ENCODE measurements around the gene TSLP. TPM values are rescaled to one million over a fixed set of nuclear protein-coding genes. Genes with fewer than 3 reads are reported as not detected.

TSLP gene
- total and polyA plus RNA-seq, 2 of the 4 experiments (the other 2 are of a cell fraction) = 0.54 to 1.6 TPM

DNA sequence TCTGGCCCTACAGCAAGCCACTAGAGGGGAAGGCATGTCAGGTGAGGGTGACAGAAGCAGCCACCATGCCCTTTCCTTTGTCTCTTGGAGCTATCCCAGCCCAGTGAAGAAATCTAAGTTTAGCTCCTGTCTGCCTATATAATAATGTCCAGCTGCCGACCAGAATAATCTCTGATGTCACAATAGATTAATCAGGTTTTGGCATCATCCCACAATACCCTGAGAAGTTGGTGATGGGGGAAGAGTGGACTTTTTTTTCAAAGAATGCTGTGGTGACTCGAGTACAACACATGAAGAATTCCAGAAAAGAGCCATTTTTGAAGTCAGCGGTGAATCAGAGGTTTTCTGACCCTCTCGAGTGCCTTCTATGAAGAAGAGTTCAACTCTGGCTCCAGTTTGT lies 1.7 kb upstream of the TSLP start:
- Histone ChIP-seq H4K20me1 (ENCODE audit: insufficient read depth, low read length) (no peaks in the 10 kb centered on the region), H3K36me3 (ENCODE audit: control insufficient read depth, insufficient read depth, low read length) (no peaks in the 10 kb centered on the region), H3K27ac (ENCODE audit: insufficient read depth, low read length) (0 out of 2 replicates have a peak overlapping the region, but pooled peaks have one; percentile 13), H3K4ac (ENCODE audit: low read depth, low read length) (peak overlapping the region; percentile 76), H3K4me1 (ENCODE audit: control insufficient read depth, insufficient read depth, low read length) (peaks cover 7% of the 10 kb centered on the region), H2BK5ac (ENCODE audit: low read depth, low read length, poor library complexity, severe bottlenecking) (no peak overlapping the region), H4K8ac (ENCODE audit: low read depth in 2 of 2, low read length in 2 of 2) (peak overlapping the region; percentile 22 to 71; a peak in 2 of 4 replicates), H4K5ac (ENCODE audit: low read depth, low read length) (peak overlapping the region; percentile 79; the same call in 1 of the 2 replicates), H2AK5ac (ENCODE audit: low read depth, low read length) (peak overlapping the region; percentile 18), H2BK120ac (ENCODE audit: low read depth, low read length) (peak overlapping the region; percentile 81), H3K23ac (ENCODE audit: low read depth, low read length) (peak overlapping the region; percentile 55; the same call in 1 of the 2 replicates), H3K56ac (ENCODE audit: extremely low read depth, insufficient read depth, low read length) (no peak overlapping the region), H3K9me1 (ENCODE audit: insufficient read depth, low read length) (peaks cover 5% of the 10 kb centered on the region; the same call in 1 of the 2 replicates), H4K91ac (ENCODE audit: insufficient read depth, low read depth, low read length) (no peak overlapping the region; the same call in 1 of the 2 replicates), H3K79me1 (ENCODE audit: low read depth in 1 of 2, low read length in 2 of 2) (peaks cover 4% of the 10 kb centered on the region in 2 experiments; a peak in 1 of 4 replicates), H3K14ac (replicated peaks; ENCODE audit: low read depth, low read length) (peak overlapping the region; percentile 58), H3K27me3 (ENCODE audit: control insufficient read depth, insufficient read depth, low read length) (no peaks in the 10 kb centered on the region), H3K9ac (ENCODE audit: low read depth, low read length) (no peak overlapping the region), H3K4me3 (ENCODE audit: insufficient read depth, low read depth, low read length) (no peak overlapping the region), H3K4me2 (ENCODE audit: low read depth, low read length) (peak overlapping the region; percentile 60), H2AFZ (replicated peaks; ENCODE audit: low read length, poor library complexity) (peak overlapping the region; percentile 84), H2BK15ac (ENCODE audit: low read depth, low read length) (peak overlapping the region; percentile 68; the same call in 2 of the 3 replicates), H2BK20ac (ENCODE audit: low read depth, low read length) (peak overlapping the region; percentile 62; the same call in 1 of the 2 replicates), H3K9me3 (ENCODE audit: control insufficient read depth, insufficient read depth, low read length) (no peaks in the 10 kb centered on the region), H2AK9ac (replicated peaks; ENCODE audit: low read depth, low read length, poor library complexity) (peak overlapping the region; percentile 49), H3K18ac (ENCODE audit: low read depth, low read length) (peak overlapping the region; percentile 67; the same call in 1 of the 2 replicates)
- no peak for ATAC-seq (ENCODE audit: low read depth)
- no peak for TF ChIP-seq RFX5 (IDR thresholded peaks at IDR 0.05; ENCODE audit: low read depth, low read length)
- TF ChIP-seq, protein P1, sequence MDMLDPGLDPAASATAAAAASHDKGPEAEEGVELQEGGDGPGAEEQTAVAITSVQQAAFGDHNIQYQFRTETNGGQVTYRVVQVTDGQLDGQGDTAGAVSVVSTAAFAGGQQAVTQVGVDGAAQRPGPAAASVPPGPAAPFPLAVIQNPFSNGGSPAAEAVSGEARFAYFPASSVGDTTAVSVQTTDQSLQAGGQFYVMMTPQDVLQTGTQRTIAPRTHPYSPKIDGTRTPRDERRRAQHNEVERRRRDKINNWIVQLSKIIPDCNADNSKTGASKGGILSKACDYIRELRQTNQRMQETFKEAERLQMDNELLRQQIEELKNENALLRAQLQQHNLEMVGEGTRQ (IDR thresholded peaks at IDR 0.05; ENCODE audit: low read depth, low read length) = no peak
- no peak for TF ChIP-seq NFE2L2 (IDR thresholded peaks at IDR 0.05; ENCODE audit: low read depth, low read length)
- TF ChIP-seq MAZ (IDR thresholded peaks at IDR 0.05; ENCODE audit: borderline replicate concordance, low read depth, low read length) = 0 out of 2 replicates have a peak, but pooled peaks have one; percentile 2
- TF ChIP-seq, protein P2, sequence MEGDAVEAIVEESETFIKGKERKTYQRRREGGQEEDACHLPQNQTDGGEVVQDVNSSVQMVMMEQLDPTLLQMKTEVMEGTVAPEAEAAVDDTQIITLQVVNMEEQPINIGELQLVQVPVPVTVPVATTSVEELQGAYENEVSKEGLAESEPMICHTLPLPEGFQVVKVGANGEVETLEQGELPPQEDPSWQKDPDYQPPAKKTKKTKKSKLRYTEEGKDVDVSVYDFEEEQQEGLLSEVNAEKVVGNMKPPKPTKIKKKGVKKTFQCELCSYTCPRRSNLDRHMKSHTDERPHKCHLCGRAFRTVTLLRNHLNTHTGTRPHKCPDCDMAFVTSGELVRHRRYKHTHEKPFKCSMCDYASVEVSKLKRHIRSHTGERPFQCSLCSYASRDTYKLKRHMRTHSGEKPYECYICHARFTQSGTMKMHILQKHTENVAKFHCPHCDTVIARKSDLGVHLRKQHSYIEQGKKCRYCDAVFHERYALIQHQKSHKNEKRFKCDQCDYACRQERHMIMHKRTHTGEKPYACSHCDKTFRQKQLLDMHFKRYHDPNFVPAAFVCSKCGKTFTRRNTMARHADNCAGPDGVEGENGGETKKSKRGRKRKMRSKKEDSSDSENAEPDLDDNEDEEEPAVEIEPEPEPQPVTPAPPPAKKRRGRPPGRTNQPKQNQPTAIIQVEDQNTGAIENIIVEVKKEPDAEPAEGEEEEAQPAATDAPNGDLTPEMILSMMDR (conservative IDR thresholded peaks at IDR 0.05; ENCODE audit: low read depth, low read length) = no peak
- no peak for TF ChIP-seq POLR2A (IDR thresholded peaks at IDR 0.05; ENCODE audit: low read depth, low read length)
- TF ChIP-seq MAFK (IDR thresholded peaks at IDR 0.05; ENCODE audit: low read depth, low read length) = no peak
- no peak for TF ChIP-seq MXI1 (IDR thresholded peaks at IDR 0.05; ENCODE audit: borderline replicate concordance, low read depth, low read length)
- 0 out of 2 replicates have a peak, but pooled peaks have one; percentile 5 for TF ChIP-seq RAD21 (IDR thresholded peaks at IDR 0.05; ENCODE audit: low read length)
- no peak for TF ChIP-seq SMC3 (IDR thresholded peaks at IDR 0.05; ENCODE audit: low read depth, low read length)
- no peak for TF ChIP-seq BHLHE40 (IDR thresholded peaks at IDR 0.05; ENCODE audit: low read depth, low read length)
- no peak for TF ChIP-seq RCOR1 (IDR thresholded peaks at IDR 0.05; ENCODE audit: insufficient replicate concordance, low read length)
- TF ChIP-seq, protein P3, sequence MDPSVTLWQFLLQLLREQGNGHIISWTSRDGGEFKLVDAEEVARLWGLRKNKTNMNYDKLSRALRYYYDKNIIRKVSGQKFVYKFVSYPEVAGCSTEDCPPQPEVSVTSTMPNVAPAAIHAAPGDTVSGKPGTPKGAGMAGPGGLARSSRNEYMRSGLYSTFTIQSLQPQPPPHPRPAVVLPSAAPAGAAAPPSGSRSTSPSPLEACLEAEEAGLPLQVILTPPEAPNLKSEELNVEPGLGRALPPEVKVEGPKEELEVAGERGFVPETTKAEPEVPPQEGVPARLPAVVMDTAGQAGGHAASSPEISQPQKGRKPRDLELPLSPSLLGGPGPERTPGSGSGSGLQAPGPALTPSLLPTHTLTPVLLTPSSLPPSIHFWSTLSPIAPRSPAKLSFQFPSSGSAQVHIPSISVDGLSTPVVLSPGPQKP (IDR thresholded peaks at IDR 0.05; ENCODE audit: borderline replicate concordance, low read depth, low read length) = no peak
- TF ChIP-seq FOS (IDR thresholded peaks at IDR 0.05; ENCODE audit: low read depth, low read length) = no peak
- no peak for TF ChIP-seq CHD1 (IDR thresholded peaks at IDR 0.05; ENCODE audit: low read depth, low read length)
- TF ChIP-seq CEBPB (IDR thresholded peaks at IDR 0.05; ENCODE audit: low read depth, low read length) = peak; percentile 79
- no CpG with 5 or more reads among the region's 4 CpGs for WGBS, 2 experiments (ENCODE audit: extremely low coverage in 2 of 2, insufficient read length in 1 of 2)
- dilution Hi-C loops (cut with HindIII; ENCODE audit: low sequenced_read_pairs, unreplicated experiment) (no loop called here), intact Hi-C loops (cut with micrococcal nuclease) (loop anchor here (5.0 kb wide), 2 partner anchors 153 to 168 kb away; no protein-coding TSS in a partner anchor), in situ Hi-C loops (cut with MboI; ENCODE audit: low sequenced_read_pairs) (no loop called here)
- ChIA-PET CTCF (interaction anchor here (0.6 kb wide), 1 partner anchor 316 kb away, joined by 3 read pairs; no protein-coding TSS in a partner anchor), POLR2A (ENCODE audit: unreplicated experiment) (no interaction called here)
- DNase-seq = peak; percentile 88
- no TSS peak for BruUV-seq (replicated peaks)
